ENCODE data around the gene KRT1.

DNA sequence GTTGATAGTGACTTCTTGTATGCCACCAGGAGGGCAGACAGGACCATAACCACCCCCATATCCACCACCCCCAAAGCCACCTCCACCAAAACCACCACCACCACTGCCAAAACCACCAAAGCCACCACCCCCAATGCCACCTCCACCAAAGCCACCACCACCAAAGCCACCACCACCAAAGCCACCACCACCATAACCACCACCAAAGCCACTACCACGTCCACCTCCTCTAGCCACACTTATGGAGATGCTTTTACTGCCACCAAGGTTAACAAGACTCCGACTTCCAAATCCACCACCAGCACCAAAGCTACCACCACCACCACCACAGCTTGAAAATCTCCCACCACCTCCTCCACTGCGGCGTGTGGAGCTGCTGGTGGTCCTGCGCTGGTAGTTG lies 332 bp downstream of the KRT1 start:
- no peak for TF ChIP-seq CTCF (IDR thresholded peaks at IDR 0.05; ENCODE audit: low read depth, low read length, poor library complexity, severe bottlenecking)
- no peak for TF ChIP-seq EZH2phosphoT487 (IDR thresholded peaks at IDR 0.05; ENCODE audit: borderline replicate concordance, low read length)

Measured in DOHH2 (cell line).